SKM-1 treated with dmso at 0.1 percent for 144 hours (cell line): ENCODE measurements around the gene CASKIN2.
A peak's percentile ranks its signal among the peaks of the same experiment; 100 is the strongest.

Experiments
- DNase-seq: peaks from one replicate; lab custom pipeline; 2025; ENCODE audit not compliant: unreplicated experiment; lab: John Stamatoyannopoulos, UW

The CASKIN2 gene, protein sequence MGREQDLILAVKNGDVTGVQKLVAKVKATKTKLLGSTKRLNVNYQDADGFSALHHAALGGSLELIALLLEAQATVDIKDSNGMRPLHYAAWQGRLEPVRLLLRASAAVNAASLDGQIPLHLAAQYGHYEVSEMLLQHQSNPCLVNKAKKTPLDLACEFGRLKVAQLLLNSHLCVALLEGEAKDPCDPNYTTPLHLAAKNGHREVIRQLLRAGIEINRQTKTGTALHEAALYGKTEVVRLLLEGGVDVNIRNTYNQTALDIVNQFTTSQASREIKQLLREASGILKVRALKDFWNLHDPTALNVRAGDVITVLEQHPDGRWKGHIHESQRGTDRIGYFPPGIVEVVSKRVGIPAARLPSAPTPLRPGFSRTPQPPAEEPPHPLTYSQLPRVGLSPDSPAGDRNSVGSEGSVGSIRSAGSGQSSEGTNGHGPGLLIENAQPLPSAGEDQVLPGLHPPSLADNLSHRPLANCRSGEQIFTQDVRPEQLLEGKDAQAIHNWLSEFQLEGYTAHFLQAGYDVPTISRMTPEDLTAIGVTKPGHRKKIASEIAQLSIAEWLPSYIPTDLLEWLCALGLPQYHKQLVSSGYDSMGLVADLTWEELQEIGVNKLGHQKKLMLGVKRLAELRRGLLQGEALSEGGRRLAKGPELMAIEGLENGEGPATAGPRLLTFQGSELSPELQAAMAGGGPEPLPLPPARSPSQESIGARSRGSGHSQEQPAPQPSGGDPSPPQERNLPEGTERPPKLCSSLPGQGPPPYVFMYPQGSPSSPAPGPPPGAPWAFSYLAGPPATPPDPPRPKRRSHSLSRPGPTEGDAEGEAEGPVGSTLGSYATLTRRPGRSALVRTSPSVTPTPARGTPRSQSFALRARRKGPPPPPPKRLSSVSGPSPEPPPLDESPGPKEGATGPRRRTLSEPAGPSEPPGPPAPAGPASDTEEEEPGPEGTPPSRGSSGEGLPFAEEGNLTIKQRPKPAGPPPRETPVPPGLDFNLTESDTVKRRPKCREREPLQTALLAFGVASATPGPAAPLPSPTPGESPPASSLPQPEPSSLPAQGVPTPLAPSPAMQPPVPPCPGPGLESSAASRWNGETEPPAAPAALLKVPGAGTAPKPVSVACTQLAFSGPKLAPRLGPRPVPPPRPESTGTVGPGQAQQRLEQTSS (N-terminal part only)

DNA sequence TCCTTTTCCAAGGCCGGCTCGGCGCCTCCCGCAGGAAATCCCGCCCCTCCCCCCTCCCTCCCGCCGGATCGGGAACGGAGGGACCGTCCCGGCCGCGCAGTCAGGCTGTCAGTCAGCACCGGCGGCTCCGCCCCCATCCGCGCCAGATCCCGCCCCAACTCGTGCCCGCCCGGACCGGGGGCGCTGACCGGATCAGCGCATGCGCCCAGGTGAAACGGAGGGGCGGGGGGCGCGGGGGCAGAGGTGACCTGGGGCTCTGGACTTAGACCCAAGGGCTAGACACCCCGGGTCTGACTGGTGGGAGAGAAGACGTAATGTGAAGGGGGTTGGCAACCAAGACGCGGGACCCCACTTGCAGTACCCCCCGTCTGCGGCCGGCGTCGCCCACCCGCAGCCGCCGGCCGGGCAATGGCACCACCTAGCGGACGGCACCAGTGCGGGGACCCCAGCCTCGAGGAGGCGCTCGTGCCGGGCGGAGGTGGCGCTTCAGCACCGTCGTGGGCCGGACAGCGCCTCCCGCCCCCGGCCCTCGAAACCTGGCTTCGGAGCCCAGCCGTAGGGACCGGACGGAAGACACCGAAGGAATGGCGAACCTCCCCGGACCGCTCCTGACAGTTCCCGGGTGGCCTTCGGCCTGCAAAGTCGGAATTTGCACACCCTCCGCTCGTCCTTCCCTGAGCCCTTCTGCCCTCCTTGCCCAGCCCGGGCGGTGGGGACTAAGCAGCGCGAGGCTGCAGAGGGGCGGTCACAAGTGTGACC is at the start of gene CASKIN2:
Gene CASKIN2 (minus strand): TSS at position 42 of the 759 bp plus-strand sequence. CDS start 1,733 bp downstream, outside the sequence.
- peak; percentile 67 for DNase-seq

DNA sequence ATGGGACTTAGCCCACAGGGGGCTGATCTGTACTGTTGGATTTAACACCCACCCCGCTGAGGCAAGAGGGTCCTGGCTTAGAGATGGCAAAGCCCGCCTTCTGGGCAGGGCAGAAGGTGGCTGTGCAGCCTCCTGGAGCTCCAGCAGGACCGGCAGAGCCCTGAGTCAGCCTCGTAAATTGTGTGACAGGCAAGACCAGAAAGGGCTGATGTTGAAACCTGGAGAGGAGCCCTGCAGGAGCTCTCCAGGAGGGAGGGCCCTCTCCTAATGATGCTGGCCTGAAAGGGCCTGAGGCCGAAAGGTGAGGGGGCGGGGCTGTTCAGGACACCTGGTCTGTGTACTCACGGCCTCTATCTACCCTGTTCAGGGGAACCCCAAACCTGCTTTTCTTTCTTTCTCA is 49.7 kb upstream of the CASKIN2 start:
- DNase-seq, result no peak

DNA sequence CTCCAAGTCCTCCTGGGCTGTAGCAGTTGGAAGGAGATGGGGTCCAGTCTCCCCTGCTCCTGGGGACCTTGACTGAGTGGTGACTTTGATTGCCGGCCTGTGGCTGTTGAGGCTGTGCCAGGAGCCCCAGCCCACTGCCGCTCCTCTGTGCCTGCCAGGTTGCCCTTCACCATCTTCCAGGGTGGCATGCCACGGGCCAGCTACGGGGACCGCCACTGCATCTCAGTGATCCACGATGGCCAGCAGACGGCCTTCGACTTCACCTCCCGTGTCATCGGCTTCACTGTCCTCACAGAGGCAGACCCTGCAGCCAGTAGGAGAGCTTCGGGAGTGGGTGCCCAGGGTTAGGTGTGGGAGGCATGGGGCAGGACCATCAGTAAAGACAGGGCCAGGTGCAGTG is 48.9 kb upstream of the CASKIN2 start:
- DNase-seq, result no peak

DNA sequence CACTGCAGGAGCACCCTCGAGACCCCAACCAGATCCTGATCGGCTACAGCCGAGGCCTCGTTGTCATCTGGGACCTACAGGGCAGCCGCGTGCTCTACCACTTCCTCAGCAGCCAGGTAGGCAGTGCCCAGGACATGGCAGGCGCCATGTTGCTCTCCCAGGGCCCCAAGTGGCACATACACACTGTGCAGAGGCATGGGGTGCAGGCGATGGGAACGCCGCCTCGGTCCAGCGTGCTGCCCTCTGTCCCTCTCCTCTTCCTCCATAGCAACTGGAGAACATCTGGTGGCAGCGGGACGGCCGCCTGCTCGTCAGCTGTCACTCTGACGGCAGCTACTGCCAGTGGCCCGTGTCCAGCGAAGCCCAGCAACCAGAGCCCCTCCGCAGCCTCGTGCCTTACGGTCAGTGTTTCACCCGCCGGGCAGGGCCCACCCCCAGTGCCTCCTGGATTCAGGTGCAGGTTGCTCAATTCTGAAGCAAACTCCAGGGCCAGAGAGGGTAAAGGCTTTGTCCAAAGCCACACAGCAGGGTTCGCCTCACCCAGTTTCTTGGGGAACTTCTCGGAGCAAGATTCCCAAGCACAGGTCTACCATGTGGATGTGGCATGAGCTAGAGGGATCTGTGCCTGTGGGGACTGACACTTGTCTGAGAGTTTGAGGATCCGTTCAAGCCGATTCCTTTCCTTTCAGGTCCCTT is 47.9 kb upstream of the CASKIN2 start:
- no peak for DNase-seq

DNA sequence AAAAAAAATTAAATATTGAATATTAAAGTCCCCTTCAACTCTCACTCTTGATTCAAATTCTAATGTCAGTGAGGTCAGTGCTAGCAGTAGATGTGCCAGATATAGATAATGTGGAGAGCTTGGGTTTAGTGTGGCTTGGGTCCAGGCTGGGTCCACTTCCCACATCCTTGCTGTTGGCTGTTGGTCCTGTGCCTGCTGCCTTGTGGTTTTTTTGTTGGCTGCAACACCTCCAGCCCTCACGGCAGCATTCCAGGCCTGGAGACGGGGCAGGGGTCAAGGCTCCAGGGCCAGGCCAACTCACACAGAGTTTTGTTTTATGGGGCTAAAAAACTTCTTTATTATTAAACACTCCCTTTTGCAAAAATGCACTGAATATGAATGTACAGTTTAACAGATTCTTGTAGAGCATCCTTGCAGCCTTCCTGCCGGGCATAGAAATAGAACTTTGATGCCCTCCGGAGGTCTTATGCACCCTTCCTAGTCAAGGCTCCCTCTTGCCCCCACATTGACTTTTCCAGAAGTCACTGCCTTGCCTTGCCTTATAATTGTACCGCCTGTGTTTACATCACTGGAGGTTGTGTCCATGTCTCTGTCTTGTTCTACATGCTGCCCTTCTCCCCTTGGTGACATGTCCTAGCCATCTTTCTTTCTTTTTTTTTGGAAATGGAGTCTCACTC is 46.7 kb upstream of the CASKIN2 start:
- no peak for DNase-seq

DNA sequence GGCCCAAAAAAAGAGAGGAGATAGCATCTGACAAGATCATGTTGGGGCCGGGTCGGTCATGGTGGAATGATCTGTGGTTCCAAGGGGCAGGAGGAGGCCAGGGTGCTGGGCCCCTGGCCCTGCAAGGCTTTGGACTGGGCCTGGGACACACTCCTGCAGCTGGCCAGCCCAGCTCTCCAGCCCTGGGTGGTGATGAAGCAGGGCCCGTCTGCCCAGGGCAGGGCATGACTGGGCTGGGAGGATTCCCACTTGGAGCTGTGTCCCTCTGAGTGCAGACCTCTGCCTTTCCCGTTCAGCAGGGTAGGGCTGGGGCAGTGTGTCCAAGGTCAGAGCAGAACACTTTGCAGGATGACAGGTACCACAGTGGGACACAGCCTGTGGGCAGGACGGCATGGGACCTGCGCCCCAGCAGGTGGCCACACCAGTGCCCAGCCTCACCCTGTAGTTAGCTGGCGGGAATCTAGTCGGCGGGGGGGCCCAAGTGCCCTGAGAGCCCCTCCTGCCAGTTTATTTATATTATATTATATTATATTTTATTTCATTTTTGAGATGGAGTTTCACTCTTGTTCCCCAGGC is 44.7 kb upstream of the CASKIN2 start:
- DNase-seq, result no peak

DNA sequence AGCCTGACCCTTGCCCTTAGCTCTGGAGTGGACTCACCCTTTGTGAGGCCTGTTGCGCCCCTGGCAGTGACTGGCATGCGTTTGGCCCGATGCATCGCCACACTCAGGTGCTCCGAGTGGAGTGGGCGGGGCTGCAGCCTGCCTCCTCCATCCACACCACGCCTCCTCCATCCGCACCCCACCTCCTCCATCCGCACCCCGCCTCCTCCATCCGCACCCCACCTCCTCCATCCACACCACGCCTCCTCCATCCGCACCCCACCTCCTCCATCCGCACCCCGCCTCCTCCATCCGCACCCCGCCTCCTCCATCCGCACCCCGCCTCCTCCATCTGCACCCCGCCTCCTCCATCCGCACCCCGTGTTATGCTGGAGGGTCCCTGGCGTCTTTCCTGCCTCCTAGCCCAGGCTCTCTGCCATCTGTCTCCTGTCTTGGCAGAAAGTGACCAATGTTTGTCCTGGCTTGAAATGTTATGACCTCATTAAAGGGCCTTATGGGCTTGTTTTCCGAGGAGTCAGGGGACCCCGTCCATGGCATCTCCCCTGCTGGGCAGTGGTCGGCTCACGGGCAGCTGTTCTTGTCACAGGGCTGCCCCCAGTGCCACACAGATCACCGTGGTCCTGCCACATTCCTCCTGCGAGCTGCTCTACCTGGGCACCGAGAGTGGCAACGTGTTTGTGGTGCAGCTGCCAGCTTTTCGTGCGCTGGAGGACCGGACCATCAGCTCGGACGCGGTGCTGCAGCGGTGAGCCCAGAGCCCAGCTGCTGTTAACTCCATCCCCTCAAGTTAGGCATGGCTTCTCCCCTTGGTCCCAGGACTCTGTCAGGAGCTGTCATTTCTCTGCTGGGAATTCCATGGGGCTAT is 43.6 kb upstream of the CASKIN2 start:
- no peak for DNase-seq

DNA sequence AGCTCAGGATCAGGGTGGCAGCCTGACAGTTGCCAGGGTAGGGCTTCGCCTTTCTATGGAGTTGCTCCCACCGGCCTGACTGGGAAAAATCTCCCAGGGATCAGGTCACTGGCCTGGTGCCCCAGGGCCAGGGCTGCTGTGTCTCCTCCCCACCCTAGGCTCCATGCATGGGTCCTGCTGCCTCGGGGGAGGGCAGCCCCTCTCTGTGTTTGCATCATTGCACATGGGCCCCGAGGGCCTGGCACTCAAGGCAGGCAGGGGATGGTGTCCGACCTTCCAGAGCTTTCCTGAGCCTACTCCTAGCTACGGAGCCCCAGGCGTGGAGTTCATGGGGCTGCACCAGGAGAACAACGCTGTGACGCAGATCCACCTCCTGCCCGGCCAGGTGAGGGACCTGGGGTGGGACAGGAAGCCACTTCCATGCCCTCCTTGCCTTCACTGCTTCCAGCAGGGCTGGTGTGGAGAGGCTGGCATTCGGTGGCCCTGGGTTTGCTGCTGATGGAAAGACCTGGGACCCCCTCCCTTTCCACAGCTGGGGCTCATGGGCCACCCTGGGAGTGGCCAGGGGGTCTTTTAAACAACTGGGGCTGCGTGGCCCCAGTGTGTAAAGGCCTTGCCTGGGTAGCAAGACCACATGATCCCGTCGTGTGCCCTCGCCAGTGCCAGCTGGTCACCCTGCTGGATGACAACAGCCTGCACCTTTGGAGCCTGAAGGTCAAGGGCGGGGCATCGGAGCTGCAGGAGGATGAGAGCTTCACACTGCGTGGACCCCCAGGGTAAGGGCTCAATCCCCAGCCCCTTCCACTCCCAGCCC is 42.7 kb upstream of the CASKIN2 start:
- no peak for DNase-seq

DNA sequence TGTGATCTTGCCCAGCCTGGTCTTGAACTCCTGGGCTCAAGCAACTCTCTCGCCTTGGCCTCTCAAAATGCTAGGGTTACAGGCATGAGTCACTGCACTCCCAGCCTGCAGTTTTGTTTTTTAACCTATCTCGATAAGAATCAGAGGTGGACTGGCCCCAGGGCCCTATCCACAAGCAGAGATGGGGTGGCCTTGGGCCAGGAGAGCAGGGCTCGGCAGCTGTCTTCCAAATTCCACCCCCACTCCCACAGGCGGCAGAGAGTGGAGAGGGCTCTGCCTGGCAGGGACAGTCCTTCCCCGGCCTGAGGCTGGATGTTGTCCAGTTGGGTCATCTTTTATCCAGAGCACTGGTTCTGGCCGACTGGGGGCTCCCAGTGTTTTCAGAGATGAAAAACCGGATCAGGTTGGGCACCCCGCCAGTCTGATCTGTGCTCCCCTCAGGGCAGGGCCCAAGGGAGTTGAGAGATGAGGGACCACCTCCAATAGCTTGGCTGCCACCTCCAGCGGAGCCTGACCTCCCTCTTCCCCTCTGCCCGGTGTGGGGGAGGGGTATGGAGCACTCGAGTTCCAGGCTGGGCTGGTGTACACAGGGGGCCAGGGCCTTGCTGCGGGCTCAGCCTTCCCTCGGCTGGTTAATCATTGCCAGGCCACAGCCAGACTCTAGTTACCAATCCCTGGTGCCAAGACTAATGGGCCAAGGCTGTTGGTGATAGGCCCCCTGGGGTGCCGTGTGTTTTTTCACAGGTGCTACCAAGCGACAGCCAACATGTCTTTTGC is 41.9 kb upstream of the CASKIN2 start:
- DNase-seq, result no peak

DNA sequence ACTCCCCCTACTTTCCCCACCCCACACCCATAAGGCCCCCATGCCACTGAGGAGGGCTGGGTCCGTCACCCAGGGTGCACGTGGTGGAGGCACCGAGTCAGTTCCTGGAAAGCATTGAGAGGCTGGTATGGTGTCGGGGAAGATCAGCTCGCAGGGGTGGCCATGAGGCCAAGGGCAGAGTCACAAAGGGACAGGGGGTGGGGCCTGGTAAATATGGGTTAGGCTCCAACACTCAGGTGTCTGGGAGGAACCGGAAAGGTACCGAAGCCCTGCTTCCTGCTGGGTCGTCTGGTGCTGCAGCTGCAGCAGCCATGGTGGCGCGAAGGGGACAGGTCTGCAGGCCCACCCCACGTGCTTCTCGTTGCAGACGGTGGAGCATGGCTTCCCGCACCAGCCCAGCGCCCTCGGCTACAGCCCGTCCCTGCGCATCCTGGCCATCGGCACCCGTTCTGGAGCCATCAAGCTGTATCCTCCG is 40.4 kb upstream of the CASKIN2 start:
- DNase-seq, result no peak

DNA sequence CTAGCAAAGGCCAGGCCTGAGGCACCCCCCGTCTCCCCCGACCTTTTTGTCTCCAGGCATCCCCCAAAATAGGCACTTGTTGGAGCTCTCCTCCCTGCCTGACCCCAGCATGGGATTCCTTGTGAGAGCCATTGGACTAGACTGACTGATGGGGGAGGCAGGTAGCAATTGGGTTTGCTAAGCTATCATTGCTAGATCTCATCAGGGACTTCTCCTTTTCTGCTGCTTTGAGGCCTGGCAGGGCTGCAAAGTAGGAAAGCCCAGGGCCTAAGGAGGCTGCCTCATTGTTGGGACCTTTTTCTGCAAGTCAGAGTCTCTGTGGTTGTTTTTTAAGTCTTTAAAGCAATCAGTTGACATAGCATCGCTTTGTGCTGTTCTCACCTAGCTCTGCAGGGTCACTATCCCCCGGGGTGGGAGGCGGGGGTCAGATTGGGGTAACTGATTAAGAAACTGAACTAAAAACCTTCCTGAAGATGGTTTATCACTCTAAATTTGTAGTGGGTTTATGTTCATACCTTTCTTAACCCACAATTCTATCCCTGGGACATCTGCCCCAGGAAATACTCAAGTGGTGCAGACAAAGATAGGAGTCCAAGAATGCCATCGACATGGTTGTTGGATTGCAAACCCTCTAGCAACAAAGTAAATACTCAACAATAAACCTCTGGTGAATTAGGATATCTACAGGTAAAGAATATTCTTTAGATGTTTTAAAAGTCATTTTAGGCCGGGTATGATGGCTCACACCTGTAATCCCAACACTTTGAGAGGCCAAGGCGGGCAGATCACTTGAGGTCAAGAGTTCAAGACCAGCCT is 38.2 kb upstream of the CASKIN2 start:
- peak; percentile 33 for DNase-seq

DNA sequence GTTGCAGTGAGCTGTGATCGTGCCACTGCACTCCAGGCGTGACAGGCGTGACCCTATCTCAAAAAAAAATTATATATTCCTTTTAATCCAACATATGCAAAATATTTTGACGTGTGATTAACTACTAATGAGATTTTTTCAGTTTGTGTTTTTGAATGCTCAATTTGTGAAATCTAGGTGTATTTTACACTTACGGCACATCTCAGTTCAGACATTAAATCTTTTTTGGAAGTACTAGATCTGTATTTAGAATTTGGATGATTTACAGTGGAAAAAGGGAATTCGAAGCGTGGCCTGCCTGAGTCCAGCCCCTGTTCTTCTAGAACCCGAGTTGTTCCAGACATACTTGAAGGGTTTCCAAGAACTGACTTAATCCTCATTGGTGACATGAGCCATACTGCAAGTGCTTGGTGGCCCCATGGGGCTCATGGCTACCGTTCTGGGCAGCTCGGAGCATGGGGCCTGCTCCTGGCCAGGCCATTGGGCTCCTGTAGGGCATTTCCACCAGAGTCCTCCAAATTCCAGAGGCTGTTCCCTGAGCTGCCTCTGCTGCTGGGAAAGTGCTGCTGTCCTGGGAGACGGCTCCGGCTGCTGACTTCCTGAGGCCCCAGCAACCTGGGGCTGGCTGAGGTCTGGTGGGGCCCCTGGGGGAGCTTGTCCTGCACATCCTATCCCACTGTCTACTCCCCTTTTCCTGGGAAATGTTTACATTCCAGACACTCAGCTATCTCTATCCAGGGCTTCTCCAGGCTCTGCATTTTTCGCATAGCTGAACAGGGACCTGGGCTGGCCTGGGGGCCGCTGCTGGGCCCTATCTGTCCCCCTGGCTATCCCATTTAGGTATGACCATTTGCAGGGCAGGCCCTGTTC is 37.3 kb upstream of the CASKIN2 start:
- DNase-seq, result no peak

DNA sequence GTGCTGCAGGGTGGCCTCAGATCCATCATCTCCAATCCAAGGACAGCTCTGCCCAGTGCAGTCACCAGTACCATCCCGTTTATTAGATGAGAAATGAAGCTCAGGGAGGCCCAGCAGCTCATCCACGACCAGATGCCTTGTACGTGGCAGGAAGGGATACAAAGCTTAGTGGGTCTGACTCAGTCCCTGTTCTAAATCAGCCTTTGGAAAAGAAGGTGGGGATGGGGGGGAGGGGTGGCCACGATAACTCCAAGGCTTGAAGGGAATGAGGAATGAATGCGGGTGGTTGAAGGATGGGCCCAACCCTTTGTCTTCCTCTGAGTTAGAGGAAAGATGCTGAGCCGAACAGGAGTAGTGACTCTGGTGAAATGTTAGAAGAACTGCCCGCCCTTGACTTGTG is 35.9 kb upstream of the CASKIN2 start:
- DNase-seq, result no peak

DNA sequence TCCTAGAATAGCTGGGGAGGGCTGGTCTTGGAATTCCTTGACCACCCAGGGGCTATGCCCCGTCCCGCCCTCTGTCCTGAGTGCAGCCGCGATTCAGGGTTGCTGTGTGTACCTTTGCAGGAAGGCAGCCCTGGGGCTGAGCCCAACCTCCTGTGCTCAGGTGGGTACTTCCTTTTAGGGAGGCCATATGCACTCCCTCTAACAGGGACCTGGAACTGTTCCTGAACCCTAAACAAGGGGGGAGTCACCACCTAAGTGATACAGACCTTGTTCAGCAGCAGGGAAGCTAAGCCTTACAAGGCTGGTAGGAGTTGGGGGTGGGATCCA is 34.8 kb upstream of the CASKIN2 start:
- no peak for DNase-seq
